ENCODE results near the gene BHMT2.

GRCh38 chr5:79108086-79108485 lies 38.5 kb downstream of the BHMT2 start:
- TF ChIP-seq POLR2A (IDR thresholded peaks at IDR 0.05; ENCODE audit: low read depth, low read length) (no peak), JUN (IDR thresholded peaks at IDR 0.05; ENCODE audit: borderline replicate concordance, insufficient read depth, insufficient read length, low read depth) (no peak), EZH2 (IDR thresholded peaks at IDR 0.05; ENCODE audit: borderline replicate concordance, low read depth, low read length, severe bottlenecking) (no peak), POLR2AphosphoS5 (IDR thresholded peaks at IDR 0.05; ENCODE audit: insufficient read depth, low read depth, low read length) (no peak)
- TF ChIP-seq, protein P1, sequence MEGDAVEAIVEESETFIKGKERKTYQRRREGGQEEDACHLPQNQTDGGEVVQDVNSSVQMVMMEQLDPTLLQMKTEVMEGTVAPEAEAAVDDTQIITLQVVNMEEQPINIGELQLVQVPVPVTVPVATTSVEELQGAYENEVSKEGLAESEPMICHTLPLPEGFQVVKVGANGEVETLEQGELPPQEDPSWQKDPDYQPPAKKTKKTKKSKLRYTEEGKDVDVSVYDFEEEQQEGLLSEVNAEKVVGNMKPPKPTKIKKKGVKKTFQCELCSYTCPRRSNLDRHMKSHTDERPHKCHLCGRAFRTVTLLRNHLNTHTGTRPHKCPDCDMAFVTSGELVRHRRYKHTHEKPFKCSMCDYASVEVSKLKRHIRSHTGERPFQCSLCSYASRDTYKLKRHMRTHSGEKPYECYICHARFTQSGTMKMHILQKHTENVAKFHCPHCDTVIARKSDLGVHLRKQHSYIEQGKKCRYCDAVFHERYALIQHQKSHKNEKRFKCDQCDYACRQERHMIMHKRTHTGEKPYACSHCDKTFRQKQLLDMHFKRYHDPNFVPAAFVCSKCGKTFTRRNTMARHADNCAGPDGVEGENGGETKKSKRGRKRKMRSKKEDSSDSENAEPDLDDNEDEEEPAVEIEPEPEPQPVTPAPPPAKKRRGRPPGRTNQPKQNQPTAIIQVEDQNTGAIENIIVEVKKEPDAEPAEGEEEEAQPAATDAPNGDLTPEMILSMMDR (IDR thresholded peaks at IDR 0.05; ENCODE audit: extremely low read depth in 1 of 2, insufficient read depth in 1 of 2, low read depth in 1 of 2, low read length in 2 of 2), result no peak
- TF ChIP-seq, protein P2, sequence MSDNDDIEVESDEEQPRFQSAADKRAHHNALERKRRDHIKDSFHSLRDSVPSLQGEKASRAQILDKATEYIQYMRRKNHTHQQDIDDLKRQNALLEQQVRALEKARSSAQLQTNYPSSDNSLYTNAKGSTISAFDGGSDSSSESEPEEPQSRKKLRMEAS (IDR thresholded peaks at IDR 0.05; ENCODE audit: insufficient read depth, insufficient read length), result no peak
